IPS DF 4.7 (cell line): ENCODE data around the gene FTSJ1.

Source experiments
- DNase-seq: peaks from one replicate; pipeline ENCODE4 v3.0.0-alpha.2; 2013; ENCODE audit warnings: low spot score; ENCODE audit errors: extremely low read depth

The FTSJ1 gene

DNA sequence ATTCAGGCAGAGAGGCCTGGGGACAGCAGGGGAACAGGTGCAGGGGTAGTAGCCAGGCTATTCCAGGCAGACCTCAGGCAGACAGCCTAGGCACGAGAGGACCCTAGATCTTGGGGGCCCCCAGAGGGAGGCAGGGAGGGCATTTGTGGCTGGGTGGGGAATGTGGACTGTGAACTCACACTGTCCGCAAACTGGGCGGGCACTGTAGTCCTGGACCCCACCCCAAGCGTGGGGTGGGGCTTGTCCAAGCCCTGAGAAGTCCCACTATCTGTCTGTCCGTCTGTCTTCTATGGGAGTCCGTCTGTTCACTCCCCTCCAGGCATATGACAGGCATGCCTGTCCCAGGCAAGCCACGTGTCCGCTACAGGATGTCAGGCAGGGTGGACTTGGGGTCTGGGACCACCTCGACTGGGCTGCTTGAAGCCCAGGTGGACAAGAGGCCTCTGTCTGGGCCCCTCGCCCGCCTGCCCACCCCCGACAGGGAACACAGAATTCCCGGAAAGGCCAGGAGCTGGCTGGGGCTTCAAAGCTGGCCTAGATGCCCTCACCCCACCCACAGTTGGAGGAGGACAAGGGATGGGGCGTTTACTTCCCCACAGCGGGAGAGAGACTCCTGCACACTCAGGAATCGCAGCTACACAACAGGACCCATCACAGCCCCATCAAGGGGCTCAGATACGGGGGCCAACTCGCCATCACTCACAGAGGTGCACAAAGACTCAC, 5.7 kb upstream of the FTSJ1 start, which contains the start of gene SLC38A5:
SLC38A5 (minus strand) TSS at position 151 of the 723 bp plus-strand sequence. CDS start 2,336 bp downstream, outside the sequence.
- DNase-seq = no peak

DNA sequence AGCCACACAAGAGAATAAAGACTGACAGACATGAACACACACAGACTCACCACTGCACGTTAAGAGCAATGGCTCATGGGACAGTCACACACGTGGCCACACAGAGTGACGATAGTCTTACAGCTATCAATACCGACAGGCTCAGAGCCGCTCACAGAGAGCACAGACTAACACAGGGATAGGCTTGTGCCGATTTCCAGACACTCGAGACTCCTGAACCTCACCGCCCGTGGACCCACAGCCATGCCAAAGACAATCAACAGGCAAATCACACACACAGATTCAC, 5.2 kb upstream of the FTSJ1 start:
- no peak for DNase-seq

DNA sequence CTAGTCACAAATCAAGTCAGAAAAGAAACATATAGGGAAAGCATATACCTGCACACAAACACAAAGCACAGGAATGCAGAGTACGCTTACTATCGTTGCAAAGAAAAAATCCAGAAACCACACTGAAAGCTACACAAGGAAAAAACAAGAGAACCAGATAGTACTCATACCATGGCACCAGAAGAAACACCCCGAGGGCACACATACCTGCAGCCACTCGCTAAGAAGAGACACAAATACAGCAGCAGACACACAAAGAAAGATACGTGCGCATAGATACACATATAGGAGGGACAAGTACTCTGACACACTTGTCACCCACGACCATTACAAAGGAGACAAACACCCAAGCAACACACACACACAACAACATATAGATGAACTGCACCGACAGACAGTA, 4.5 kb upstream of the FTSJ1 start:
- DNase-seq = no peak

DNA sequence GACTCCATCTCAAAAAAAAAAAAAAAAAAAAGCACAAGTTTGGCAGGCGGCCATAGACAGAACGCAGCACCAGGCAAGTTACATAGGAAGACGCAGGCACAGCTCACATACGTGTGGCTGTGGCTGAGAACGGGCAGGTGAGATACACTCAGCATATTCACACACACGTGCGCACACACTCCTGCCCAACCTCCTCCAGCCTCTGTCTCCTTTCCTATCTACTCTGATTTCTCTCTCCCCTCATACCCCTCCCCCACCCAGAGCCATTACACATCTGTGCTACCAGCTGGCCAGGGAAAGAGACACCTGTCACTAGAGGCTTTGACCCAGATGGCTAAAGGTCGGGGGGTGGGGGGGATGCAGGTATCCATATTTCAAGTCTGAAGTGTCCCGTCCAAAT, 3.8 kb upstream of the FTSJ1 start:
- DNase-seq = no peak

DNA sequence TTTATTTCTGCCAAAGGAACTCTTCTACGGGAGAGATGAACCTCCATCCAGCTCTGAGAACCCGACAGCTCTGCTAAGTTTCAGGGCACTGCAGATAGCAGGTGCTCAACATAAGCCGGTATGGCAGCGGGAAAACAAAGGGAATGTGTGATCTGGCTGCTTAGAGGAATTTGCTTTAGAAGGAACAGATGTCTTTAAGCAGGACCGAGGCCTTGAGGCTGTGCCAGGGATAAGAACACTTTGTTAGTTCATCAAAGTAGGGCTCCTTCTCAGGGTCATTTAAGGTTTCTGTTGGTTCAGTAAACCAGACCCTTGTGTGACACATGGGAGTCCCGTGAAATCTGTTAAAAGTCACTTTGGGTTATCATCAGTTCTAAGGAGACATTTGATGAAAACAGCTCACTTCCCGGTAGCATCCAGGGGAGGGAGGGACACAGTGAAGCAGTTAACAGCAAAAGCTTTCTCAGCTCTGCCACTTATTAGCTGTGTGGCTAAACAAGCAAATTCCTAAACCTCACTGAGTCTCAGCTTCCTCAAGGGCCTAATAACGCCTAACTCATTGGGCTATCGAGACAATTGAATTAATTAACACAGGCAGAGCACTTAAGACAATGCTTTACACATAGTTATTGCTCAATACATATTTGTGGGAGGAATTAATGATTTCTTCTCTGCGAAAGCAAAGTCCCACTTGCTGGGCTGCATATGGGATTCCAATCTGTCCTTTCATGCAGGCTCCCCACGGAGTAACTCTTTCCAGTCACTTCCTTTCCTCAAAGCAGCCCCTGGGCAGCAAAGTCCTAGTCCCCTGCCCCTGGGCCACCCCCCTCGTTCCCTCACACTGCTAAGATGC, 2.9 kb upstream of the FTSJ1 start:
- no peak for DNase-seq

DNA sequence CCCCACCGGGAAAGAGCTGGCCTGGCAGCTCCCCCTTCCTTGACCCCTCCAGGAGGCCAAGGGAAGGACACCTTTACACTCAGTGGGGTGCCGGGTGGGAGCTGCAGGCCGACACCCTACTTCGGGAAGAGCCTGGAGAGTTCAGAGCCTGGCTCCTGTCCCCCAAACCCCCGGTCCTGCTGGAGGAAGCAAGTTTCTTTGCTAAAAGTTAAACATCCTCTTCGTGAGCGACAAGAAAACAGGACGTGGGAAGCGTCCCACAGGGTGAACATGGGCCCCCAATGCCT, 2.4 kb upstream of the FTSJ1 start:
- DNase-seq = no peak

DNA sequence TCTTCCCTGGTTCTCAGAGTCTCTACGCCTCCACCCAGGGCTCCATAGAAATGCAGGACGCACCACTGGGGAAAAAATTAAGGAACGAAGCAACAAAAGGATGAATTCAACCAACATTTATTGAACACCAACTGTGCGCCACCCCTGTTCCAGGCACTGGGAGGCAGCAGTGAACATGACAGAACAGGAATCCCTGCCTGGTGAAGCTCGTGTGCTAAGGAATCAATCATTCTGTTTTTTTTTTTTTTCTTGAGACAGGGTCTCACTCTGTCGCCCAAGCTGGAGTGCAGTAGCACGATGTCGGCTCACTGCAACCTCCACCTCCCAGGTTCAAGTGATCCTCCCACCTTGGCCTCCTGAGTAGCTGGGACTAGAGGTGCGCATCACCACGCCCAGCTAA, 1.9 kb upstream of the FTSJ1 start:
- DNase-seq = no peak

DNA sequence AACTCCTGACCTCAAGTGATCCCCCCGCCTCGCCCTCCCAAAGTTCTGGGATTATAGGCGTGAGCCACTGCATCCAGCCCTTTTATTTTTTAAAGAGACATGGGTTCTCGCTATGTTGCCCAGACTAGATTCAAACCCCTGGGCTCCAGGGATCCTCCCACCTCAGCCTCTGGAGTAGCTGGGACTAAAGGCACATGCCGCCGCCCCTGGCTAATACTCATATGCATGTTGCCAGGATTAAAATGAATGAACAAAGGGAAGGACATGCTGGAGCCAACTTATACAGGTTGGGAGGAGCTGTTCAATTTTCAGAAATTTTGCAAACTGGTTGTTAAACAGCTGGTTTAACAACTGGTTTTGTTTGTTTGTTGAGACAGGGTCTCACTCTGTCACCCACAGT, 1.4 kb upstream of the FTSJ1 start:
- DNase-seq = no peak

DNA sequence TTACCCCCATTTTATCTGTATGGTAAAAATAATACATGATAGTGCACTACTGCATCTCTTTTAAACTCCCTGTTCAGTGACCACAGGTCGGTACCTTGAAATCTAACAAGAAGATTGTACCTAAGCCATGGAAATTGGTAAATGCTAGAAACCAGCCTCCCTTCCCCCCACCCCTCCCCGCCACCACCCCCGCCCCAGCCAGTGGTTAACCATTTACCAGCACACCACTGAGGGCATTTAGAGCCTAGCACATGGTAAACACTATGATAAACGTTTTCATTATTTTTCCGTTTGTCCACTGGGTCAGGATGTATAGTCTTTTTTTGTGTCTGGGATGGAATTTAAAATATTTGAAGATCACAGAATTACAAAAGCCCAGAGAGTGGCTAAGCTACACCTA, 703 bp upstream of the FTSJ1 start:
- no peak for DNase-seq

DNA sequence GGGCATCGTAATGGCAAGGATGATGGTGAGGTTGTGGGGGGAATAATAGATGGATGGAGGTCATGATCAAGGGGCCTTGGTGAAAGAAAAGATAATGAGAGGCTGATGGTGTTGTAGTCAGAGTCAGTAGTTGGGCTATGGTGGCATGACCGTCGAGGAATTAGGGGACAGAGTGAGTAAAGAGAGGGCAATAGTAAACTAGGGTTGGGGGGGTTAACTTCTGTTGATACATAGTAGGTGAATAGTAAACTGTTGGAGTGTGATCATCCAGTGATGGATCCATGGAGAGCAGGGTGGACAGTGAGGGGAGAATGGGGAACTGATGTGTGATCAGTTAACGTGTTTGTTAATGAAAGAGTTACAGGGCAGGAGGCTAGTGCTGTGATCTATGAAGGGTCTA, 920 bp downstream of the FTSJ1 start:
- DNase-seq = no peak

DNA sequence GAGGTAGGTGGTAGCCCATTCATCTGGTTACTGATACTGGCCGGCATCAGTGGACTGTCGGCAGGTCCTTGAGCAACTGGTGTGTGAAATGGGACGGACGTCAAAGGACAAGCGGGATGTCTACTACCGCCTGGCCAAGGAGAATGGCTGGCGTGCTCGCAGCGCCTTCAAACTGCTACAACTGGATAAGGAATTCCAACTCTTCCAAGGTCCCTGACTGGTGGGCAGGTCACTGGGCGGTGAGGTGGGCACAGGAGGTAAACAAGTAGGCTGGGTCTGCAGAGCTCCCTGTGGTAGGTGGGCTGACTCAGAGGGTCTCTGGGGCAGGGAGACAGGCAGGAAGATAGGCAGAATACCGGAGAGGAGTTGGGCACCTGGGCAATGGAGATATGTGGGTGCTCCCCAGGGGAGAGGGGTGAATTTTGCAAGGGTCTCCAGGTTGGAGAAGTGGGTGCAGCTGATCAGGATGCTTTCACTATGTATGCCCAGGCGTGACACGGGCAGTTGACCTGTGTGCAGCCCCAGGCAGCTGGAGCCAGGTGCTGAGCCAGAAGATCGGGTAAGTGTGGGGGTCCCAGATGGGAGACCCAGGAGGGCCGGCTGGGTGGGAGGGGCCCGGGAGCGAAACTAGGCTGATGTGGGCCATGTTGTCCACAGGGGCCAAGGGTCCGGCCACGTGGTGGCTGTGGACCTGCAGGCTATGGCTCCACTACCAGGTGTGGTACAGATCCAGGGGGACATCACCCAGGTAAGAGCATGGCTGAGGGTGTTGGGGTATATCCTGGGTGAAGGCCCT, 2.2 kb downstream of the FTSJ1 start:
- no peak for DNase-seq

DNA sequence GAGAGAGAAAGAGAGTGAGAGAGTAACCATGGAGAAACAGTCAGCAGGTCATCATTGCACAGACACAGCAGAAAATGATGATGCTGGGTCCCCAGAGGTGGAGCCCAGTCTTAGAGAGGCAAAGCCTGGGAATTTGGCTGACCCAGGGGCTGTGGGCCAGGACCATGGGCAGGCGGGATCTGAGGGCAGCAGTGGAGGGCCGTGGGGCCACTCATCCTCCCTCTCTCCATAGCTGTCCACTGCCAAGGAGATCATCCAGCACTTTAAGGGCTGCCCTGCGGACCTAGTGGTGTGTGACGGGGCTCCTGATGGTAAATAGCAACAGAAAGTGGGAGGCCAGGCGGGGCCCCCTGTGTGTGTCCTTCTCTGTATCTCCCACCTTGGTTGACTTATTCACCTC, 2.8 kb downstream of the FTSJ1 start:
- no peak for DNase-seq

DNA sequence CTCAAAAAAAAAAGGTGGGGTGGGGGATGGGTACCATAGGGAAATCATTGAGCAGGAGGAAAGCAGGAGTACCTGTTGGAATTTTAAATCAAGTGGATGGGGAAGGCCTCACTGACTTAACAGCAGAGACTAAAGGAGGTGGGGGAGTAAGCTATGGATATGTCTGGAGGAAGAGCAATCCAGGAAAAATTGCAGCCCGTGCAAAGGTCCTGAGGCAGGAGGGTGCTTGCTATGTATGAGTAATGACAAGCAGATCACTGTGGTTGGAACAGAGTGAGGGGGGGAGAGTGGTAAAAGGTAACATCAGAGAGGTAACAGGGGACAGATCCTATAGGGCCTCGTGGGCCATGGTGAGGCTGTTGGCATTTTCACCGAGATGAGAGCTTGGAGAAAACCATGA, 4.1 kb downstream of the FTSJ1 start:
- DNase-seq = no peak

DNA sequence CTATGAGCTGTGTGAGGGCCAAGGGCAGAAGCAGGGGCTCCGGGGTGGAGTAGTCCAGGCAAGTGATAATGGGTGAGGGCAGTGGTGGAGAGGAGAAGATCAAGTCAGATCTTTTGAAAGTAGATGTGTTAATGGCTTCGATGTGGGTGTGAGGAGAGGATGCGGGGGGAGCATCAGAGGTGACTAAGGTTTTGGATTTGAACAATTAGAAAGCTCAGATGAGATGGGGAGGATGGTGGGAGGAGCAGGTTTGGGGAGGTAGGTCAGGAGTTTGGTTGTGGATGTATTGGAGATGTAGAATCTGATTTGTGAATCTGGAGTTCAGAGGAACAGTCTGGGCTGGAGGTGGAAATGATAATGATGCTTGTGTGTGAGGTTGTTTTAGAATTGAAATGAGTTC, 4.6 kb downstream of the FTSJ1 start:
- no peak for DNase-seq

DNA sequence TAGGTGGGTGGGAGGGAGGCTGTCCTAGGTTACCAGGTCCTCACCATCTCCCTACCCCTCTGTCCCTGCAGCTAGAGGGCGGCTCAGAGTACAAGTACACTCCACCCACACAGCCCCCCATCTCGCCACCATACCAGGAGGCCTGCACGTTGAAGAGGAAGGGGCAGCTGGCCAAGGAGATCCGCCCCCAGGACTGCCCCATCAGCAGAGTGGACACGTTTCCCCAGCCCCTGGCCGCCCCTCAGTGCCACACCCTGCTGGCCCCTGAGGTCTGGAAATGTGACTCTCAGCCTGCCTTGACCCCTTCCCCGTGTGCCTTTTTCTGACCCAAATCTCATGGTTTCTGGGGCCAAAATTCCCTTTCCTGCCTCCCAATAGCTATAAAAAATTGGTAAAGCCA, 6.5 kb downstream of the FTSJ1 start:
- no peak for DNase-seq

DNA sequence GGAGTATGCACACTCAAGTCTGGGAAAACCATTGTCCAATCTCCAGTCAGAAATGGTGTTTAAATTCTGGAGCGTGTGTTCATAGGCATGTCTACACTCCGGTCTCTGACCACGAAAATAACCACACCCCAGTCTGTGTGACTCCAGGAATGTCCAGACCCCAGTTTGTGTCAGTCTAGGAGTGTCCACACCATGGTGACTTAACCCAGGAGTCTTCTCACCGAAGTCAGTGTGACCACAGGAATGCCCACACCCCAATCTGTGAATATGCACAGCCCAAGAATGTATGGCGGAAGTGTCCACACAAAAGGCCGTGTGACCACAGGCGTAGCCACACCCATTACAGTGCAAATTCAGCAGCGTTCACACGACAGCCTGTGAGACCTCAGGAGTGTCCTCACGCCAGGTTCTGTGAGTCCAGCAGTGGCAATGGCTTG, 11.4 kb downstream of the FTSJ1 start:
- DNase-seq = no peak

DNA sequence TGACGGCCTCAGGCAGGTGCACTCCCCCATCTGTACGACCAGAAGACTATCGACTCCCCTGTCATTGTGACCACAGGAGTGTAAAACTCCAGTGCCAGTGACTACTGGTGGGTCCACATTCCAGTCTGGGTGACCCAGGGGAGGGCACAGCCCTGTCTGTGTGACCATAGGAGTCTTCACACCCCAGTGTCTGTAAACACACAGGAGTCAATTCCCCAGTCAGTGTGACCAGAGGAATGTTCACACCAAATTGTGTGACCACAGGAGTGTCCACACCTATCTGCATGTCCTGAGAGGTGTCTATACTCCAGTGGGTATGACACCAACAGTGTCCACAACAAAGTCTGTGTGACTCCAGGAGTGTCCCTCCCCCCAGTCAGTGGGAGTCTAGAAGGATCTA, 12.0 kb downstream of the FTSJ1 start:
- DNase-seq = no peak

DNA sequence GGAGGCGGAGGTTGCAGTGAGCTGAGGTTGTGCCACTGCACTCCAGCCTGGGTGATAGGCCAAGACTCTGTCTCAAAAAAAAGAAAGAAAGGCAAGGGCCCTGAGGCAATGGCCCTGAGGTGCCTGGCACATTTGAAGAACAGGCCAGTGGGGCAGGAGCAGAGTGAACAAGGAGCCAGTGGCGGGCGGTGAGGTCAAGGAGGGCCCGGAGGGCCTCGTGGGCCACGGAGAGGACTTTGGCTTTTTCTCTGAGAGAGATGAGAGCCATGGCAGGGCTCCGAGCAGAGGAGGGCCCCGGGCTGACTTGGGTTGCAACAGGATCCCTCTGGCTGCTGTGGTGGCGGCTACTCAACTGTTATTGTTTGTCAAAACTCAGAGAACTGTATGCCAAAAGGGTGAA, 13.3 kb downstream of the FTSJ1 start:
- DNase-seq = no peak

DNA sequence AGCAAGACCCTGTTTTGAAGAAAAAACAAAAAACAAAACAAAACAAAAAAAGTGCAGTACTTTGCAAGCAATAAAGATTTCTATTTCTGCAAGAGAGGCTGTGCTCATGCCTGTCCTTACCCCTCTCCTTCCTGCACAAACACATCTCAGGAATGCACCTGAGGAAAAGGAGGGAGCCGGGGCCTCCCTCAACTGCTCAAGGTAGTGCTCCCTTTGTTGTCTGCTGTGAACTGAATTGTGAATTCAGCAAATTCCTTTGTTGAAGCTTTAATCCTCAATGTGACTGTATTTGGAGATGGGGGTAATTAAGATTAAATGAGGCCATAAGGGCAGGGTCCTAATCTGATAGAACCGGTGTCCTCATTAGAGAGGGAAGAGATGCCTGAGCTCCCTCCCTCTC, 13.9 kb downstream of the FTSJ1 start:
- DNase-seq = no peak

DNA sequence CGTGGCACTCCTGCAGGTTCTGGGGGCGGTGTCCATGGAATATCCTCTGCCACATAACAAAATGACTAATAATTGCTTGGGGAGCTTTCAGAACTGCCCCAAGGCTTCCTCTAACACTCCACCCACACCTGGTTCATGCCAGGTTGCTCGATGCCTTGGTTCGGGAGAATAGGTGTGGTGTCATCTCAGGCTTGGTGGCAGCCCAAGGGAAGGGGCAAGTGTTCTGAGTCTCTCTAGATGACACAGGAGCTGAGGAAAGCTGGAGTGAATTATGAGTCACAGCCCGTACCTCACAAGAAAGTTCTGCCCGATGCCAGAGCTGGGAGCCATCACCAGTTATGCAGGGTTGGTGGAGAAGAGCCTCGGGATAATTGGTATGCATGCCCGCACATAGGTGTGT, 14.7 kb downstream of the FTSJ1 start:
- DNase-seq = no peak

DNA sequence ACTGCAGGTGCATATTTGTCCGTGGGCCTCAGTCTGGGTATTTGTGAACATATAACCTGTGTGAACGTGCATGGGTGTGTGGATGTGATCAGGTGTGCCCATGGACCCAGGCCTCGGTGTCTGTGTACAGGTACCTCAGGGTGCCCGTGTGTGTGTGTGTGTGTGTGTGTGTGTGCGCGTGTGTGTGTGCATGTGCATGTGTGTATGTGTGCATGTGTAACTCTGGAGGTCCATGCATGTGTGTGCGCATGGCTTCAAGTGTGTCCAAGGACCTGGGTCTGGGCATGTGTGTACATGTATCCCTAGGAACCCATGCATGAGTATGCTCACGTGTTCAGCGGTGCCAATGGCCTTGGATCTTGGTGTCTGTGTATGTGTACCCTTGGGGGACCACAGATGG, 15.8 kb downstream of the FTSJ1 start:
- no peak for DNase-seq

DNA sequence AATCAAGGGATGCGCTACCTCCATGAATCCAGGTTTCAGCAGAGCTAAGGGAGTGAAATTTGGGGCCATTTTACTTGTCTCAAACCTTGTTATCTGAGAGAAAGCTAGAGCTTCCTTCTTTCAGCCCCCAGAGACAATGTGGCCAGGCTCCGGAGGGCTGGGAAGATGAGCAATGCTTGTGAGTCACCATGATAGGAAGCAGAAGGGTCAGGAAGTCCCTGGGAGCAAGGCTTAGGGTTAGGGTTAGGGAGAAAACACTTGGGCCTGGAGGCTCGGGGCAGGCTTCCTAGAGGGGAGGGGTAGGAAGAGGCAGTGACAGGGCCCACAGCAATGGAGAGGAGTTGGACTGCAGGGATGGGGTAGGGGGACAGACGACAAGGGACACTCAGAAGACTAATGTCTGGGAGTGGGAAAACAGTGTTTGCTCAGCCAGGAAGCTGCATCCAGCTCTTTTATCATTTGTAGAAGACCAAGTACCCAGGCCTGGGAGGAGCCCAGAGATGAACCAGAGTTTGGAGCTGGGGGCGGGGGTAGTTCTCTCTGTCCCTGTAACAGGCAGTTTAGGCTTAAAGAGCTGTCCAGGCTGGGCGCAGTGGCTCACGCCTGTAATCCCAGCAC, 16.4 kb downstream of the FTSJ1 start:
- DNase-seq = no peak
